HTERT RPE-1 (cell line): ENCODE results near the gene ACER3.
"Not testable (repeated sequence)": the region's sequence is repeated elsewhere in the genome, so short reads cannot be mapped to it uniquely, and the experiment has no call there.

Experiments
- in situ Hi-C: fragments of 300-500 bp; cut with MboI; formaldehyde crosslinking; loops from 4 replicates; pipeline ENCODE4 v1.14.3; 2020; ENCODE audit warnings: low sequenced_read_pairs

ACER3 gene

DNA sequence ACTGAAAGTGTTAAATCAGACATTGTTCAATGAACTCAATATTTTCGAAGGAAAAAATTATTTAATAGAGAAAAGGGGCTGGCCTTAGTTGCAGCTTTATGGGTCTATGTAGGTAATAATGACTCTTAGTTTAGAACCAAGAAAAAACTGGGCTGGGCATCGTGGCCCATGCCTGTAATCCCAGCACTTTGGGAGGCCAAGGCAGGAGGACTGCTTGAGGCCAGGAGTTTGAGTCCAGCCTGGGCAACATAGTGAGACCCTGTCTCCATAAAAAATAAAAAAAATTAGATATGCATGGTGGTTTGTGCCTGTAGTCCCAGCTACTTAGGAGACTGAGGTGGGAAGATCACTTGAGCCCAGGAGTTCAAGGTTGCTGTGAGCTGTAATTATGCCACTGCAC lies 2.1 kb downstream of the ACER3 start:
- in situ Hi-C loops, result not testable (repeated sequence)

DNA sequence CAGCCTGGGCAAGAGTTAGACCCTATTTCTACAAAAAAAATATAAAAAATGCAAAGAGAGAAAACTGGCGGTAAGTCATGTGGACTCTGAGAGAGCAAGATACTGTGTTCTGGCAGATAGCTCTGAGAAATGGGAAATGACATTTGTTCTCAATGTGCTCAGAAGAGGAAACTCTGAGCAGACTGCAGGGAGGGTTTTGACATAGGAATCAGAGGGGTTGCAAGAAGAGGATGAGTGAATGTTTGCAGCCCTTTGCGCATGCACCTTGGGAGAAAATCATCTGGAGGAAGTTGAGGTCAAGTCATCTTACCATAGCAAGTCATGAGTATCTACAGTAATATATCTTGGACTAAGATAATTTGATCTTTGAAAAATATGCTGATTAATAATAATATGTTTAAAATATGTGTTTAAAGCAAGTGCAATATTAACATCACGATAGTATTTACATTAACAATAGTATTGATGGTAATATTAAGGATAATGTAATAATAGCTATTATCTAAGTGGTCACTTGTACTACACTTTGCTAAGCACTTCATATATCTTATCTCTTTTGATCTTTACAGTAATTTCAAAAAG lies 2.6 kb downstream of the ACER3 start:
- in situ Hi-C loops, result no loop called here

- in situ Hi-C loops, result no loop called here
Observed at GRCh38 chr11:76872959-76873827, 12.5 kb downstream of the ACER3 start.

- in situ Hi-C loops, result no loop called here
Observed at GRCh38 chr11:76878014-76878413, 17.3 kb downstream of the ACER3 start.

- in situ Hi-C loops, result no loop called here
Observed at GRCh38 chr11:76880314-76880713, 19.6 kb downstream of the ACER3 start.

DNA sequence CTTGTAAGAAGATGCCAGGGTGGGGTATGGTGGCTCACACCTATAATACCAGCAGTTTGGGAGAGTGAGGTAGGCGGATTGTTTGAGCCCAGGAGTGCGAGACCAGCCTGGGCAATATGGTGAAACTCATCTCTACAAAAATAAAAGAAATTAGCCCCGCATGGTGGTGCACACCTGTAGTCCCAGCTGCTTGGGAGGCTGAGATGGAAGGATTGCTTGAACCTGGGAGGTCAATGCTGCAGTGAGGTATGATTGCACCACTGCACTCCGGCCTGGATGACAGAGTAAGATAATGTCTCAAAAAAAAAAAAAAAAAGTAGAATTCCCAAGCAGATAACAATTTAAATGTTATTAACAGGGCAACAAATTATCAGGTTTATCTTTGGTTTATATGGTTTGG lies 20.2 kb downstream of the ACER3 start:
- in situ Hi-C loops, result no loop called here

- in situ Hi-C loops, result no loop called here
Observed at GRCh38 chr11:76885390-76886097, 24.8 kb downstream of the ACER3 start.

GRCh38 chr11:76888989-76889388 lies 28.3 kb downstream of the ACER3 start:
- in situ Hi-C loops, result no loop called here

- in situ Hi-C loops, result no loop called here
Observed at GRCh38 chr11:76889411-76889975, 28.8 kb downstream of the ACER3 start.

DNA sequence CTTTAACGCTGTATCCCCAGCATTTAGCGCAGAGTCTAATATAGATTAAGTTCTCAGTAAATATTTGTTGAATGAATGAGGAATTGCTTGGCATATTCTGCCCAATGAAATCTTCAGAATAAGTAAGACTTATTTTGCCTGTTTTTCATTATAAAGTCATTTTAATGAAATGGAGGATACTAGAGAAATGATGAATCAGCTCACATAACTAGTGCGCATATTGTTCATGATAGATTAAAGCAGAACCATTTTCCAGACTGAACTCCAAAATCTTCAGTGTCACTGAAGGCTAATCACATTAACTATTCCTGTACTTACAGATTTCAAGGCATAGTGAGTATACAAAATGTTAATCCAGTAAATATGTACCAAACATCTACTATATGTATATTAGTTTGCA lies 29.6 kb downstream of the ACER3 start:
- in situ Hi-C loops, result no loop called here

DNA sequence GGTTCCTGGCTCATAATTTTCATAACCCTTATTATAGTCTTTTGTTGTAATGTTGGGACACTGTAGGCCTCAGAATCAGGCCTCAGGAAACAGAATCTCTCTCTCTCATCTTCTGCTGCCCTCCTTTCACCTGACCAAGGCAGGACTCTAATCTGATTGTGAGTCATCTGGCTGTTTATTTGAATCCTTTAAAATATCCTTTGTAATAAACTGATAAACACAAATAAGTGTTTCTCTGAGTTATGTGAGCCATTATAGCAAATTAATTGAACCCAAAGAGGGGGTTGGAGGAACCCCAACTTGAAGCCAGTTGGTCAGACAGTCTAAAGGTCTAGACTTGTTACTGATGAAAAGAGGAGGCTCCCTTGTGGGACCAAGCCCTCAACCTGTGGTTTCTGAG lies 30.6 kb downstream of the ACER3 start:
- in situ Hi-C loops, result no loop called here

DNA sequence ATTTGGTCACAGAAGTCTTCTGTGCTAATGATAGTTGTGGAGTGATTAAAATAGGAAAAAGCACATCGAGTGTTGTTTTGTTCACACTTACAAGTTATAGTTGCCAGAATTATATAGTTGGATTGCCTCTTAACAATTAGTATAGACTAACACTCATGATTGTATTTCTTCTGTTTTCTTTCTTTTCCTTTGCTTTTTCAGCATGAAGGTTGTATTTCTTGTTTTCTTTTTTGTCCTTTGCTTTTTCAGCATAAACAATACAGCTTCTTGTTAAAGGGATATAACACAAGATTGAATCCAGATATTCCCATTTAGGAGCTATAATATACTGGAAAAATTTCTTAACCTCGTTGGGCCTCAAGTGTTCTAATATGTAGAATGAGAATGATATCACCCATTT lies 31.1 kb downstream of the ACER3 start:
- in situ Hi-C loops, result no loop called here

- in situ Hi-C loops, result no loop called here
Observed at GRCh38 chr11:76892306-76892705, 31.6 kb downstream of the ACER3 start.

GRCh38 chr11:76897233-76897632 lies 36.5 kb downstream of the ACER3 start:
- in situ Hi-C loops, result no loop called here

DNA sequence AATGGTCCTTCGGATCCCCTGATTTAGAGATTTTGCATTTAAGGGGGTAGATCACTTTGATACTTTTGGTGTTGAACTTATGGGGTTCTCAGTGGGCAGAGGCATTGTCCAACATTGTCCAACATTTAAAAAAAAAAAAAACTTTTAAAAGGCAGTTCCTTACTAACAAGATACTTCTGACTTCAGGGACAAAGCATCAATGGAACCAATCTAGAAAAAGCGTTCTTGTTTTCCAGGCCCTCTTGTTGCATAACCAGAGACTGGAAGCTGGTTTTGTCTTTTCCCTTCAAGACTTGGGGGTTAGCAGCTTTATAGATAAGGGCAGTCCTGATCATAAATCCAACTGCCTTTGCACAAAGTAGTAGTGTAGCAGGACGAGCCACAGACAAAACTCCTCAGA lies 40.4 kb downstream of the ACER3 start:
- in situ Hi-C loops, result no loop called here

DNA sequence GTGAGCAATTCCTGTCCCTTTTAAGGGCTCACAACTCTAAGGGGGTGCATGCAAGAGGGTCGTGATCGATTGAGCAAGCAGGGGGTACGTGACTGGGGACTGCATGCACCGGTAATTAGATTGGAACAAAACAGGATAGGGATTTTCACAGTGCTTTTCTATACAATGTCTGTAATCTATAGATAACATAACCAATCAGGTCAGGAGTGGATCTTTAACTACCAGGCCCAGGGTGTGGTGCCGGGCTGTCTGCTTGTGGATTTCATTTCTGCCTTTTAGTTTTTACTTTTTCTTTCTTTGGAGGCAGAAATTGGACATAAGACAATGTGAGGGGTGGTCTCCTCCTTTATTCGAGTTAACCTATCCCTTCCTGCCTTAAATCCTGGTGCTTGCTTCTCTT lies 40.9 kb downstream of the ACER3 start:
- in situ Hi-C loops, result not testable (repeated sequence)

GRCh38 chr11:76902121-76903014 lies 41.6 kb downstream of the ACER3 start:
- in situ Hi-C loops, result no loop called here

DNA sequence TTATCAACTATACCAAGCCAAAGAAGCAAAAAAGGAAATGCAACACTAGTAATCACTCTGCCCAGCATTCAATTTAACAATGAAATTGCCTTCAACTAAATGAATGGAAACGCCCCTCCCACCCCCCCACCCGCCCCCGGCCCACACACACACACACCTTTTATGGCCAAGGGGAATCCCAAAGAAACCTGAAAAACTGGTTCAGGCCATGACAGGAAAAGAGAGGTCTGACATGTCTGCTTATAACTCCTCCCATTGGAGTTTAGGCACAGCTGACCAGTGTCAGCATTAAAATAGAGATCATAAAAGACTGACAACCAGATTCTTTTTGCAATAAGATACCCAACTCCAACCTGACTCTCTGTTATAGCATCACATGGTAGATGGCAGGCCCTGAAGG lies 42.6 kb downstream of the ACER3 start:
- in situ Hi-C loops, result no loop called here

GRCh38 chr11:76910620-76911414 lies 50.1 kb downstream of the ACER3 start:
- in situ Hi-C loops, result no loop called here

DNA sequence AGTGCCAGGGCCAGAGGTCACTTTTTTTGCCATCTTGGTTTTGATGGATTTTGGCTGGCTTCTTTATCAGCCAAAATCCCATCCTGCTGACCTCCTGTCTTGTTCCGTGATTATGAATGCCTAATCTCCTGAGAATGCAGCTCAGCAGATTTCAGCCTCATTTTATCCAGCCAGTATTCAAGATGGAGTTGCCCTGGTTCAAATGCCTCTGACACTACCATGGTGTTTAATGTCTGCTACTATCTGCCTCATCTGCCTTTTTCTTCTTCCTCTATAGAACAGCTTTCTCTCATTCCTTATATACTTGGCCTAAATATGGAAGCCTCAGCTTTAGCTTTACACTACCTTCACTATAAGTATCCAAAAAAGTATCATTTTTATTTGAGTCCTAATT lies 50.7 kb downstream of the ACER3 start:
- in situ Hi-C loops, result no loop called here
